NCI-H128 (cell line): Measurements from ENCODE around the gene GRB10.
"Not testable (repeated sequence)": the region's sequence is repeated elsewhere in the genome, so short reads cannot be mapped to it uniquely, and the experiment has no call there.

Source experiments
- DNase-seq: peaks from one replicate; lab custom pipeline; 2025; ENCODE audit not compliant: unreplicated experiment; lab: John Stamatoyannopoulos, UW

Gene GRB10

DNA sequence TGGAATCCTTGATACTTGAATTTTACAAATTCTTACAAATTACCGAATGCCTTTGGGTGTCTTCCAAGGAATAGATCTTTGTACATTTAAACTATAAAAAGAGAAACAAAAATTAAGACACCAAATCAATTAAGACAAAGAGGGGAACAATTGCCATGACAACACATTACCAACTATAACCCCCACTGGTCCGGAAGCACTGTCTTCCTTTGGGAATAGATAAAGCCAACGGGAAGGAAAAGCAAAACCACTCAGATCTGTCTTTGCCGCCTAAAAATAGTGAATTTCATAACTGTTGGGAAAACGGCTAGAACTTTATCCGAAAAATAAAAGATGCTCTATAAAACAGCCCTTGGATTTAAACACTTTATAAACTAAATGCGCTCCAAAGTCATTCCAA lies 37.4 kb downstream of the GRB10 start:
- DNase-seq: no peak

DNA sequence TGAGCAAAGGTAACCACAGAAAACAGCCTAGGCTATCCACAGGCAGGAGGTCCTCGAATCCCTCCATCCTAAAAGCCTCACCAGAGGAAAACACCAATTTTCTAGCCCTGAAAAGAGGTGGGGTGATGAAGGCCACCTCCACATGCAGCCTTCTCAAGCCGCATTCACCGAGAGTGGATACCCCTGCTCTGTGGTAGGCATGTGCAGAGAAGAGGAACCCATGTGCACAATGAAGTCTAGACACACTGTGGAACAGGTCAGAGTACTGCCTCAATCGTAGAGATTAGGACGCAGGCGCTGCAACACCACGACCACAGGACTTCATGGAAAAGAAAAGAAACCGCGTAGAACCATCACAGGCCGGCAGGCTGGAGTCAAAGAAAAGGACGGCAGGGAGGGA lies 38.8 kb downstream of the GRB10 start:
- DNase-seq: no peak

DNA sequence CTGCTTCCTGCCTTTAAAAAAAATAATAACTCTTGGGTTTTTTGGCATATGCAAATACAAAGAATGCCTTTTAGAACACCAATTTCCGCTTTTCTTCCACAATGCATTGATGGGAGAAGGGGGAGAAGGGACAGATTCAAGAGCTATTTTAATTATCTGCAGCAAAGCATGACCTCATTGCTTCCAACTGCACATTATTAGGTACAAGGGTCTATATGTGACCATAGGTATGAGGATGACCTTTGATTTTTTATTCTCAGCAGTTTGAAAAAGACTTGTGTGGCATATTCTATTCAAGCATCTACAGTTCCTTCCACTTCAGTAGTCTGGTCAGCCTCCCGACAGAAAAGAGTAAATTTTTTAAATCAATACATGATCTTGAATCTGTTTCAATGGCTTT lies 39.7 kb downstream of the GRB10 start:
- no peak for DNase-seq

DNA sequence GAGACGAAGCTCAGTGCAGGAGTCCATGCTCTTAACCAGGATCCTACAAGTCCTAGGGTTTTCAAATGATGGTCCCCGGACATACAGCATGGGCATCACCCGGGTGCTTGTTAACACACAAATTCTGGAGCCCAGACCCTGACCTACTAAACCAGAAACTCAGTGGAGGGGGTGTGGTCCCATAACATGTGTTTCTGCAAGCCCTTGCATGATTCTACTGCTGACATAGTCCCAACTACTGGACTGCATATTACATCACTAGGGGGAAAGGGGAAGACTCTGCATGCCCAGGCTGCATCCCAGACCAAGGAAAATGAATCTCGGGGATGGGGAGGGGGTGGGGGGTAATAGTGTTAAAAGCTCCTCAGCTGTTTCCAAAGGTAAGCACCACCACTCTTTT lies 40.3 kb downstream of the GRB10 start:
- DNase-seq: no peak

DNA sequence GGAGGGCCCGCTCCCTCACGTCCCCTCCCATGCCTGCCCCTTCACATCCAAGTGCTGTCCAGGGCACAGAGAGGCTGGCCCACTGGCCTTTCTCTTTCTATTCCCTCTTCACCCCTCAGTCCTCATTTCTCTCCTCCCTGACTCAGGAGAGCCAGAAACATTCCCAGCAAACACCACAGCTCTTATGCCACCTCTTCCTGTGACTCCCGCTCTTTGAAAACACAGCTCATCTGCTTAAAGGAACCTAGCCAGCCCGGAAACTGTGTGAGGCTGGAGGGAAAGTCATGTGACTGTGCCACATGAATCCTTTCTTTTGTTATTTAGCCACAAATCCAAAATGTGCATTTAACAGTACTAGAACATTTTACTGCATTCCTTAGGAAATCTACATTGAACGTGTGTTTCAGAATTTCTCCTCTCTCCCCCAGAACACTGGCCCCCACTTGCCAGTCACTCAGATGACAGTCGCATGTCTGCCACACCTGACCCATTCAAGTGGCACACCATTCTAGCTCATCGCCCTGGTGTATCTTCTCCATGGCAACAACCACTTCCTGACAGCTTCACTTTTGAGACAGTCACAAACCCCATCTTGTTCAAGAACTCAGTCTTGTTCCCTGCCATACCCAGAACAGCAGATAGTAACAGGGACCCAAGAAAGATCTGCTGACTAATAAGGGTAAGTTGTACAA lies 42.8 kb downstream of the GRB10 start:
- no peak for DNase-seq

DNA sequence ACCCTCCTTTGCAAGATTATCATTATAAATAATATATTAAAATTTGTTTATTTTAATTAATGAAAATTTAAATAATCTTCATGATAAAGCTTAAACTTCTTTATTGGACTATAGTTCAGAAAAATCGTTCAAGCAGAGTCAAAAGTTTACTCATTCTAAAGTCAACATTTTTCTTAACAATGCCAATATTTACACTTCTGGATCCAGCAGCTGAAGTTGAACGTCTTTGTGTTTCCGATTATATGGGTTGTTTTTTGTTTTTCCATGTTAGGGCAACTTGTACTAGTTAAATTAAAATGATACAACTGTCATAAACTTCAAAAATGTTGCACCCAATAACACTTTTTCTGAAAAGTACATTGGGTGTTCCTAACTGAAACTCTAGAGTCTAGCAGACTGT lies 43.8 kb downstream of the GRB10 start:
- DNase-seq: no peak

DNA sequence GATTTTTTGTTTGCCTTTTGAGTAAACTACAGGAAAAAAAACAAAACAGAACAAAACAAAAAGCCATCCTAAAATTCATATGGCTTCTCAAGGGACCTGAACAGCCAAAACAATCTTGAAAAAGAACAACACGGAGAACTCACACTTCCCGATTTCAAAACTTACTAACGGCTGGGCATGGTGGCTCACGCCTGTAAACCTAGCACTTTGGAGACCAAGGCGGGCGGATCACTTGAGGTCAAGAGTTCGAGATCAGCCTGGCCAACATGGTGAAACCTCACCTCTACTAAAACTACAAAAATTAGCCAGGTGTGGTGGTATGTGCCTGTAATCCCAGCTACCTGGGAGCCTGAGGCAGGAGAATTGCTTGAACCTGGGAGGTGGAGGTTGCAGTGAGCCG lies 46.9 kb downstream of the GRB10 start:
- DNase-seq: not testable (repeated sequence)

DNA sequence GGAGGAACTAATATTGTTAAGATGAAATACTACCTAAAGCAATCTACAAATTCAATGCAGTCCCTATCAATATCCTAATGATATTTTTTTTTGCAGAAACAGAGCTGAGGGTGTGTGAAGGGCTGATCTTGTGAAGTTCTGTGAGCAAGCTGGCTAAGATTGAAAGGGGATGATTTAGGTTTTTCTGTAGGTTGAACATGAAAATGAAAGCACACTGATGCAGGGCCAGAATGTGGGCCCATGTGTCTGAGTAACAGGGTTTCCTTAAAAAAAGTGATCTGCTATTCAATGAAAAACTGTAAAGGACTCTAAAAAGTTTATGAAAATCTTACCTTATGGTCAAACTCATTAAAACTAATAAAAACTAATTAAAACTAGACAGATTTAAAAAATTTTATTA lies 47.4 kb downstream of the GRB10 start:
- DNase-seq: no peak

DNA sequence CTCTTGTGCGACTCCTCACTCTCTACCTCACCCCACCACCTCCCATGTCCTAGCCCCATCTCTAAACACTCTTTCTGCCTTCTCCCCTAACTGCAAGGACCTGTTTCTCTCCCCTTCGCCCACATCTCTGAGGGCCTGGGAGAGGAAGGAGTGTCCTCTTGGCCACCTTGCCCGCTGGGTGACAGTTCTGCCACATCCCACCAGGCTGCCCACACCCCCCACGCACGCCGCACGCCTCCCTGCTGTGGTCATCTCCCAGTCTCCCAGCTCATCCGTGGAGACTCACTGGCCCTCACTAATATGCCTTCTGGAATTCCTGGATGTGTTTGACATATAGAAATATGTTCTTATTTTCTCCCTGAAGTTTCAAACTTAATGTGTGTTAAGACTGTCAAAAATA lies 48.5 kb downstream of the GRB10 start:
- DNase-seq: no peak

DNA sequence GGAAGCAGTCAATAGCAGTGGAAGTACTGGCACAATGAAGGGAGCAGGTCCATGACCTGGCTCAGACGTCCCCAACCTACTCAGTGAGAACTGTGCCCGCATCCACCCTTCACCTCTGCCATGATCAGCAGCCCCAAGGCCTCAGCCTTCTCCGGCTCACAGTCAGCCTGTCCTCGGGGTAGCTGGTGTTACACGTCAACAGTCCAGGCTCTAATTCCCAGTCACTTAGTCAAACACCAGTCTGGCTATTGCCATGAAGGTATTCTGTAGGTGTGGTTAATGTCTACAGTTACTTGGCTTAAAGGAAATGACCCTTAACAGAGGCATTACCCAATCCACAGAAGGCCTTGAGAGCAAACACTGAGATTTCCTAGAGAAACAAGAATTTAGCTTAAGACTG lies 49.1 kb downstream of the GRB10 start:
- DNase-seq: no peak

DNA sequence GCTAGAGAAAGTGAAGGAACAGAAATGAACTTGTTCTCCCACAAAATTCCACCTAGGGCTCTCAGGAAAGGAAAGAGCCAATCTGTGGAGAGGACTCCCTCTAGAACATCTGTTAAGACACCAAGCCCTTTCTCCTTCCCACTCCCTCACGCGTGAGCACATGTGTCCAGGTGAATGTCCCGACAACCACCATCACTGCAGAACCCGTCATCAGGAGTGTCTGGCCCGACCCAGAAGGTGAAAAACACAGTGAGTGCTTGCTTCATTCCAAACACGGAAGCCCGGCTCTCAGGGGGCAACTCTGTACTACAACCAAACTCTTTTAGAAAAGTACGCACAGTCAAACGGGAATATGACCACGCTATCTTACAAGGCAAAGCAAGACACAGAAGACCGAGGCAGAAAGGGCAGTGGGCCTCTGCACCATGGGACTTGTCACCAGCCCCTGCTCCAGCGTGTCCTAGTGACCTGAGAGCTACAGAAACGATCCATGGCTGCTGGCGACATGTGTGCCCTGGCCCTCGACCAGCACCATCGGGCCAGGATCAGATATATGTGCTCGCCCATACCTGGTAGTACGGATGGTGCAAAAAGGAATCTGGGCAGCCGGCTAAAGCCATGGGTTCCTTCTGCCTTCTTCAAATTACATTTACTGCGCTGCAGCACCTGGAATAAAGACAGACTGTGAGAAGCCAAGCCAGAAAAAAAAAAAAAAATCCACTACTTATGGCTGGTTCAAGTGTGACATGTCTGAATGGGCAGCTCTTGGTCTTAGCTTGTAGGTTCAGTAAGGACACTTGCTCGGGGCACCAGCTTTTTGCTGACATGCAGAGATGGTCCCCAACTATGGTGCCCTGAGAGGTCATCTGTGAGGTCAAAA lies 50.8 kb downstream of the GRB10 start:
- no peak for DNase-seq

DNA sequence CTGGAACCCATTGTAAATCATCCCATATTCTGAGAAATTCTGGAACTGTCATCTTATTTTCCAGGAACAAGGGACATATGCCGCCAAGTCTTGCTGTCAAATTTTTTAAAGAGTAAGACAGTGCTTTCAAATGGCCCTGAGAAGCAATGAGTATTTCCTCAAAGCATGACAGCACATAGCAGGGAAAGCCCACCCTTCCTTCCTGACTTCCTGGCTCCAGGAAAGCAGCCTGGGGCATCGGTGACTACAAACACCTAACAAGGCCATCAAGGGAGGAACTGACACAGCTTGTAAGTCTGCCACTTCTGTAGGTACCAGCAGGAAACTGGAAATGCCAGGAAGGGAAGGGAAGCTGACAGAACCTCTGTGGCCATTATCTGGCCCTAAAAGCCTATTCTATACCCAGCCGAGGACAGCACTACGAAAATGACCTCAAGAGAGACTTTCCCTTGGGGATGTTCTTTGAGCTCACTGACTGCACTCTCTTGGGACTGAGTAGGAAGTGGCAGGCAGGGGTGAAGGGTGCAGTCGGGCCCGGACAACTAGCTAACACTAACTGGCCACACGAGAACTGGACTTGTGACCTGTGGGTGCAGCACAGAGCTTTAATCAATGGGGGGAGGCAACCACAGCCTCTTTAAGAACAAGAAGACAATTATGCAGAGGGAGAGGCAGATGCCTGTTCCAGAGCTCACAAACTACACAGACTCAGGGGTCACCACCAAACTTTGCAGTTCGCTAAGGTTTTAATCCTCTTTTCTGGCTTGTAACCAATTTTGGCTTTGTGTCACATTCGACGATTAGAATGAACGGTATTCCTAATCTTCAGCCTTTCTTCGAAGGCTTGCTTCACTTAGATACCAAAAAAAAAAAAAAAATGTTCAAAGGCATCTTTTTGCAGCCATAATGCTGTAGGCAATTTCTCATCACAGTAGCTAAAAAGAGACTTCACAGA lies 52.0 kb downstream of the GRB10 start:
- DNase-seq: no peak

DNA sequence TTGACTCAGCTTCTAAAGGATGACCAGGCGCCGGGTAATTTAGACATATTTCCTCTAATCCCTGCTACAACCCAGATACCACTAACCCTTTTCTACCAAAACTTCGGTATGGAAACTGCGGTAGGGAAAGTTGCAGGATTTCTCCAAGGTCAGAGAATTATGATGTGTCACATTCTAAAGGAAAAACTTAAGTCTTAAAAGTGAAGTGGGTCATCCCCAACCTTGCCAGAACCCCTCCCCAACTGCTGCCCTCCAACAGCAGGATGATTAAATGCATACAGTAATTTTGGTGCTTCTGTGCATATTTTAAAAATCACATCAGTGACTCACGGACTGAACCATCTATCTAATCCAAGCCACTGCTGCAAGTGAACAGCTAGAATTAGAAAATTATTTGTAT lies 52.7 kb downstream of the GRB10 start:
- no peak for DNase-seq

DNA sequence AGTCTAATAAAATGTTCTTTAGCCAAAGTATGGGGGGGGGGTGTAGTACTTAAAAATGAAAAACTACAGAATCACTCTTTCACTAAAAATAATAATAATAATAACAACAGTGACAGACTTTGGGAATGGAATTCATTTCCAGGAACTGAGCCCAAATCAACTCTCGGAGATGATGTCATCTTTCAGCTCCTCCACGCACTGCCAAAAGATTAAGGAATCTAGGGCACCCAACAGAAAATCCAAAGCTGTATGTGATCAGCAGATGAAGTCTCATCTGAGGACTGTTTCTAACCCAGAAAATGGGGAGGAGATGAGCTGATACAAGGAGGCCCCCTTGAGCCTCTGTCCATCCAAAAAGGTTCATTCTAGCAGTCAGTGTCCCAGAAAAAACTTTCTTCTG lies 54.5 kb downstream of the GRB10 start:
- no peak for DNase-seq

DNA sequence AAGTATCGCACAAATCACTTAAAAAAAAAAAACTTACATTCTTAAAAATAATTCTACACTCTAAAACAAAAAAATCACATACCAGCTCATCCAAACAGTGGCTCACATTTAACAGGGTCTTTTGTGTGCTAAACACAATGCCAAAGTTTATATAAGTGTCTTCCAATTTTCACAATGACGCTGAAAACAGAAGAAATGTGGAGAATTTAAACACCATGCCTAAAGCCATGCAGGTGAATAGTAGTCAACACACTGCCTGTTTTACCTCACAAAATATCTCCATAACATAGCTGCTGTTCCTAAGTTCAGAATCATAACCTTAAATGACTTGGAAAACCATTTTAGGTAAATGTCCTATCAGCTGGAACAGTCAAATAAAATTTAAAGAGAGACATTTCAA lies 55.0 kb downstream of the GRB10 start:
- DNase-seq: no peak

DNA sequence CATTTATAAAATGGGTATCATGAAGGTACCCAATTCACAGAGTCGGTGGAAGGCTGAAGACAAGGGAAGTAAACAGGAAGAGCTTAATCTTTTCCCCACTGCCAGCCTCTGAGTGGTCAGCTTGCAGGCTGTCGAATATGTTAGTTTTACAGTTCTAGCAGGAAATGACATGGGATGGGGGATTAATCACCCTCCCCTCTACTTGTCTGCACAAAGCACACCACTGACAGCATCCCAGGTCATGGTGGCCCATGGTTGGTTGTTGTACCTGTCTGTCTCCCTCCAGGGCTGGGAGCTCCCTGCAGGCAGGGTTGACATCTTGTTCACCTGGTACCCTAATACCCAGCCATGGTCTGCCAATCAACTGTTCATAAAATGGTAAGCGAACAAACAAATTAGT lies 55.6 kb downstream of the GRB10 start:
- no peak for DNase-seq

DNA sequence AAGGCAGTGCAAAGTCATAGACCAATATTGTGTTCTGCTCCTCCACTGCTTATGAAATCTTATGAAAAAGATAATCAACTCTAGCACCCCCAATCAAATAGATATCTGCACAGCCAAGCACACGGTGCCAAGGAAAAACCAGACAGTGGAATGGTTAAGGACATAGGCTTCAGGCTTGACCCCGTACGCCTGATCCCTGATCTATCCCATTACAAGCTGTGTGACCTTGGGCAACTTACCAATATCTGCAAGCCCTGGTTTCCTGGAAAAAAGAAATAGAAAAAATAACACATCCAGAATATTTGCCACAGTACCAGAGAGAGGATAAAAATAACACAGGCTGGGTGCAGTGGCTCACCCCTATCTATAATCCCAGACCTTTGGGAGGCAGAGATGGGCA lies 56.9 kb downstream of the GRB10 start:
- no peak for DNase-seq

DNA sequence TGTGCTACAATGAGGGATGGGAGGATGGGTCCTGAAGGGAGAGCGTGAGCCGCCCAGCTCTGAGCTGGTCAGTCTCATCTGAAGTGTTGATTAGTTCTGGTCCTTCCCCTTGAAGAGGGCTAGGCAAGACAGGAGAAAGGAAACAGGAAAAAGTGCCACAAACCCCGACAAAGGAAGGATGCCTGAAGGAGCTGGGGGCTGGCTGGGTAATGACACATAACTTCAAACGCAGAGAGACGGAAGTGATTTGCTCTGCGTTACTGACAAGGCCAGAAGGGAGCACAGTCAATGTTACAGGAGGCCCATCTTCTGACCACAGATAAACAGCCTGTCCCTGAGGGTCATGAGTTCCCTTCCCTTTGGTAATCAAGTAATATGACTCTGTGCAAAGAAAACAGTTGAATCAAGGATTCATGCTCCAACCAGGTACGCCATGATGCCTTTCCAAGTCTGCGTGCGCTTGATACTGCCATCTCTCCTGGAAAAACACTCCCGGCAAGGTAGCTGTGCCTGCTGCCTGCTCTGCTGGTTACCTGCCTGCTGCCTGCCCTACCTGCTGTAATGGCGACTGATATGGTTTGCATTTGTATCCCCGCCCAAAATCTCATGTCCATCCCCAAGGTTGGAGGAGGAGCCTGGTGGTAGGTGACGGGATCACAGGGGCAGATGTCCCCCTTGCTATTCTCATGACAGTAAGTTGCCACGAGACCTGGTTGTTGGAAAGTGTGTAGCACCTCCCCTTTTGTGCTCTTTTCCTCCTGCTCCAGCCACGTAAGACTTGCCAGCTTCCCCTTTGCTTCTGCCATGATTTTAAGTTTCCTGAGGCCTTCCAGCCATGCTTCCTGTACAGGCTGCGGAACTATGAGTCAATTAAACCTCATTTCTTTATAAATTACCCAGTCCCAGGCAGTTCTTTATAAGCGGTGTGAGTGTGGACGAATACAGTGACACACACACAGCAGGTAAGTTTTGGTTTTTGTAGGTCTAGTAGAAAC lies 57.9 kb downstream of the GRB10 start:
- DNase-seq: no peak

DNA sequence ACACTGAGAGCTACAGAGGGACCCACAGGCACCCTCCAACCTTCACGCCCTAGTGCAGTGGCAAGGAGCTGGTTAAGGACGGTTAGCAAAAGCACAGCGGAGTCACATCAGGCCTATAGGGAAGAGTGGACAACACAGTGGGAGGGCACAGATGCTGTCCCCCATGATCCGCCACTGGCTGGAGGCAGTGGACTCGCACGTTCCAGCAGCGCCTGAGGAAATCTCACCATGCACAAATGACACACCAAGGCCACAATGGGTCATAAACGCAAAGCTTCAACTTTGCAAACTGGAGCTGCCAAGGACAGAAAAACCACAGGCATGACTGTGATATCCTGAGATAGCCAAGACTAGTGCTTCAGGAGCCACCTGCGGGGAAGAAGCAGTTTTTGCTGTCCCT lies 58.8 kb downstream of the GRB10 start:
- no peak for DNase-seq

DNA sequence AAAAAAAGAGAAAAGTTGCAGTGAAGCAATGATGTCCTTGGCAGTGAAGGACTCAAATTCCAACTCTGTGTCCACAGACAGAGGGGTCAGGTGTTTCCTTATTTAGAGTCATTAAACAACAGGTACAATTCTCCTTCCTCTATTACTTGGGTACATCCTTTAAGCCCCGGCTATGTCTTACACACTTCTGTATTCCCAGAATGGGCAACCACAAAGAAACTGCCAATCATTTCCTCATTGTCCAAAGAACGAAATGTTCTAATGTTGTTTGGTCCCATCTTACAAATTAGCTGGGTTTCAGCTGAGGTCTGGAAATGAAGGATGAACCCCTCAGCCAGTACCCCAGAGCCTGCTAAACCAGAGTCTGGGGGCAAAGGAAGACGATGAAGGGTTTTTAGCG lies 59.5 kb downstream of the GRB10 start:
- no peak for DNase-seq
